ENCODE measurements around the gene SRPRB. TPM values are rescaled to one million over a fixed set of nuclear protein-coding genes. Genes with fewer than 3 reads are reported as not detected.

Gene SRPRB
- total RNA-seq, 1 donor = 86.9 TPM

GRCh38 chr3:133825969-133826727 is 20.5 kb downstream of the SRPRB start:
- no peak overlapping the region for H3K4me3 ChIP-seq (ENCODE audit: low read depth, low read length)
- no peak for TF ChIP-seq CTCF (IDR thresholded peaks at IDR 0.05; ENCODE audit: insufficient read depth, low read length)
- no peak for DNase-seq (ENCODE audit: low read depth)

- no peak overlapping the region for H3K4me3 ChIP-seq (ENCODE audit: low read depth, low read length)
- no peak for DNase-seq (ENCODE audit: low read depth)
- no peak for TF ChIP-seq CTCF (IDR thresholded peaks at IDR 0.05; ENCODE audit: insufficient read depth, low read length)
Observed at GRCh38 chr3:133827136-133827535, 21.5 kb downstream of the SRPRB start.

- no peak for TF ChIP-seq CTCF (IDR thresholded peaks at IDR 0.05; ENCODE audit: insufficient read depth, low read length)
Observed at GRCh38 chr3:133827684-133828083, 22.1 kb downstream of the SRPRB start.

GRCh38 chr3:133828576-133829309 is 23.1 kb downstream of the SRPRB start:
- no peak for TF ChIP-seq CTCF (IDR thresholded peaks at IDR 0.05; ENCODE audit: insufficient read depth, low read length)
- no peak for DNase-seq (ENCODE audit: low read depth)
- H3K4me3 ChIP-seq (ENCODE audit: low read depth, low read length) = no peak overlapping the region

More at GRCh38 chr3:133827684-133828083, 22.1 kb downstream of the SRPRB start:
- no peak for DNase-seq (ENCODE audit: low read depth)
- H3K4me3 ChIP-seq (ENCODE audit: low read depth, low read length) = no peak overlapping the region

- no peak for DNase-seq (ENCODE audit: low read depth)
- H3K4me3 ChIP-seq (ENCODE audit: low read depth, low read length) = no peak overlapping the region
- no peak for TF ChIP-seq CTCF (IDR thresholded peaks at IDR 0.05; ENCODE audit: insufficient read depth, low read length)
Observed at GRCh38 chr3:133829310-133829707, 23.7 kb downstream of the SRPRB start.

- no peak overlapping the region for H3K4me3 ChIP-seq (ENCODE audit: low read depth, low read length)
- no peak for DNase-seq (ENCODE audit: low read depth)
- TF ChIP-seq CTCF (IDR thresholded peaks at IDR 0.05; ENCODE audit: insufficient read depth, low read length) = no peak
Observed at GRCh38 chr3:133830071-133830470, 24.5 kb downstream of the SRPRB start.

Measured in fibroblast of the aortic adventitia (primary cell).